T-helper 1 cell treated with Interleukin-12 subunit alpha and Interleukin-12 subunit beta and Interleukin-4 antibody, amounts not matched to agents 30 μg/mL and 1 μg/mL, for 36 hours (primary cell): ENCODE data around the gene NUAK1.
"Not testable (repeated sequence)": the region's sequence is repeated elsewhere in the genome, so short reads cannot be mapped to it uniquely, and the experiment has no call there.

Source experiments
- H3K27ac Mint-ChIP-seq: one replicate; pipeline ENCODE4 v1.8.0; 2021; ENCODE audit warnings: mild to moderate bottlenecking, mixed read lengths
- H3K27me3 Mint-ChIP-seq: one replicate; pipeline ENCODE4 v1.8.0; 2021; ENCODE audit warnings: low read depth, mixed read lengths
- H3K36me3 Mint-ChIP-seq: one replicate; pipeline ENCODE4 v1.8.0; 2021; ENCODE audit warnings: low read depth, mixed read lengths
- H3K4me1 Mint-ChIP-seq: one replicate; pipeline ENCODE4 v1.8.0; 2021; ENCODE audit warnings: low read depth, mixed read lengths
- H3K4me3 Mint-ChIP-seq: one replicate; pipeline ENCODE4 v1.8.0; 2021; ENCODE audit warnings: mild to moderate bottlenecking, moderate library complexity, mixed read lengths
- H3K9me3 Mint-ChIP-seq: one replicate; pipeline ENCODE4 v1.8.0; 2021; ENCODE audit warnings: mixed read lengths

The NUAK1 gene

GRCh38 chr12:106027286-106027685 lies 111.5 kb downstream of the NUAK1 start:
- Mint-ChIP-seq H3K27me3 (no peaks in the 10 kb centered on the region), H3K9me3 (no peaks in the 10 kb centered on the region), H3K27ac (no peak overlapping the region), H3K4me1 (peaks cover 4% of the 10 kb centered on the region), H3K36me3 (no peaks in the 10 kb centered on the region), H3K4me3 (no peak overlapping the region)

GRCh38 chr12:106025129-106025528 lies 113.6 kb downstream of the NUAK1 start:
- H3K27me3 Mint-ChIP-seq: peaks cover 3% of the 10 kb centered on the region
- no peak overlapping the region for H3K27ac Mint-ChIP-seq
- H3K9me3 Mint-ChIP-seq: peaks cover 2% of the 10 kb centered on the region
- H3K4me1 Mint-ChIP-seq: no peaks in the 10 kb centered on the region
- no peaks in the 10 kb centered on the region for H3K36me3 Mint-ChIP-seq
- no peak overlapping the region for H3K4me3 Mint-ChIP-seq

GRCh38 chr12:106023039-106023438 lies 115.7 kb downstream of the NUAK1 start:
- H3K27me3 Mint-ChIP-seq: peaks cover 3% of the 10 kb centered on the region
- H3K9me3 Mint-ChIP-seq: peaks cover 18% of the 10 kb centered on the region
- no peaks in the 10 kb centered on the region for H3K4me1 Mint-ChIP-seq
- no peaks in the 10 kb centered on the region for H3K36me3 Mint-ChIP-seq
- H3K27ac Mint-ChIP-seq: no peak overlapping the region
- H3K4me3 Mint-ChIP-seq: no peak overlapping the region

- H3K9me3 Mint-ChIP-seq: peaks cover 18% of the 10 kb centered on the region
- H3K27me3 Mint-ChIP-seq: peaks cover 3% of the 10 kb centered on the region
- no peaks in the 10 kb centered on the region for H3K36me3 Mint-ChIP-seq
- no peak overlapping the region for H3K27ac Mint-ChIP-seq
- no peaks in the 10 kb centered on the region for H3K4me1 Mint-ChIP-seq
- H3K4me3 Mint-ChIP-seq: no peak overlapping the region
Observed at GRCh38 chr12:106022568-106023012, 116.2 kb downstream of the NUAK1 start.

- no peaks in the 10 kb centered on the region for H3K36me3 Mint-ChIP-seq
- H3K27ac Mint-ChIP-seq: no peak overlapping the region
- H3K27me3 Mint-ChIP-seq: peaks cover 3% of the 10 kb centered on the region
- no peak overlapping the region for H3K4me3 Mint-ChIP-seq
- peaks cover 18% of the 10 kb centered on the region for H3K9me3 Mint-ChIP-seq
- no peaks in the 10 kb centered on the region for H3K4me1 Mint-ChIP-seq
Observed at GRCh38 chr12:106021516-106021915, 117.2 kb downstream of the NUAK1 start.

GRCh38 chr12:106020736-106021135 lies 118.0 kb downstream of the NUAK1 start:
- H3K36me3 Mint-ChIP-seq: no peaks in the 10 kb centered on the region
- no peak overlapping the region for H3K4me3 Mint-ChIP-seq
- no peaks in the 10 kb centered on the region for H3K4me1 Mint-ChIP-seq
- H3K27ac Mint-ChIP-seq: no peak overlapping the region
- peaks cover 21% of the 10 kb centered on the region for H3K9me3 Mint-ChIP-seq
- peaks cover 3% of the 10 kb centered on the region for H3K27me3 Mint-ChIP-seq

- H3K4me3 Mint-ChIP-seq: no peak overlapping the region
- H3K4me1 Mint-ChIP-seq: no peaks in the 10 kb centered on the region
- no peaks in the 10 kb centered on the region for H3K36me3 Mint-ChIP-seq
- peaks cover 21% of the 10 kb centered on the region for H3K9me3 Mint-ChIP-seq
- peaks cover 3% of the 10 kb centered on the region for H3K27me3 Mint-ChIP-seq
- H3K27ac Mint-ChIP-seq: no peak overlapping the region
Observed at GRCh38 chr12:106019144-106019543, 119.6 kb downstream of the NUAK1 start.

GRCh38 chr12:106018286-106018685 lies 120.5 kb downstream of the NUAK1 start:
- H3K4me3 Mint-ChIP-seq: no peak overlapping the region
- H3K4me1 Mint-ChIP-seq: no peaks in the 10 kb centered on the region
- peaks cover 21% of the 10 kb centered on the region for H3K9me3 Mint-ChIP-seq
- no peaks in the 10 kb centered on the region for H3K36me3 Mint-ChIP-seq
- H3K27ac Mint-ChIP-seq: no peak overlapping the region
- peaks cover 3% of the 10 kb centered on the region for H3K27me3 Mint-ChIP-seq

- H3K36me3 Mint-ChIP-seq, H3K27ac Mint-ChIP-seq, H3K4me3 Mint-ChIP-seq, H3K4me1 Mint-ChIP-seq, H3K27me3 Mint-ChIP-seq: not testable (repeated sequence)
- peaks cover 21% of the 10 kb centered on the region for H3K9me3 Mint-ChIP-seq
Observed at GRCh38 chr12:106016601-106017278, 122.0 kb downstream of the NUAK1 start.

GRCh38 chr12:106015646-106016045 lies 123.1 kb downstream of the NUAK1 start:
- no peaks in the 10 kb centered on the region for H3K4me1 Mint-ChIP-seq
- H3K27ac Mint-ChIP-seq: no peak overlapping the region
- H3K27me3 Mint-ChIP-seq: no peaks in the 10 kb centered on the region
- no peak overlapping the region for H3K4me3 Mint-ChIP-seq
- H3K36me3 Mint-ChIP-seq: no peaks in the 10 kb centered on the region
- H3K9me3 Mint-ChIP-seq: peaks cover 21% of the 10 kb centered on the region

- H3K27me3 Mint-ChIP-seq: no peaks in the 10 kb centered on the region
- H3K27ac Mint-ChIP-seq: no peak overlapping the region
- H3K4me3 Mint-ChIP-seq: no peak overlapping the region
- H3K4me1 Mint-ChIP-seq: no peaks in the 10 kb centered on the region
- H3K36me3 Mint-ChIP-seq: no peaks in the 10 kb centered on the region
- peaks cover 10% of the 10 kb centered on the region for H3K9me3 Mint-ChIP-seq
Observed at GRCh38 chr12:106013941-106014340, 124.8 kb downstream of the NUAK1 start.
